GM21786 (cell line): ENCODE data around the gene CPED1.
"Not testable (repeated sequence)": the region's sequence is repeated elsewhere in the genome, so short reads cannot be mapped to it uniquely, and the experiment has no call there.

Experiments
- ATAC-seq: cut with Tn5 transposase; IDR thresholded peaks from one replicate; pipeline ENCODE4 v1.9.1; 2021; ENCODE audit not compliant: unreplicated experiment

CPED1 gene

DNA sequence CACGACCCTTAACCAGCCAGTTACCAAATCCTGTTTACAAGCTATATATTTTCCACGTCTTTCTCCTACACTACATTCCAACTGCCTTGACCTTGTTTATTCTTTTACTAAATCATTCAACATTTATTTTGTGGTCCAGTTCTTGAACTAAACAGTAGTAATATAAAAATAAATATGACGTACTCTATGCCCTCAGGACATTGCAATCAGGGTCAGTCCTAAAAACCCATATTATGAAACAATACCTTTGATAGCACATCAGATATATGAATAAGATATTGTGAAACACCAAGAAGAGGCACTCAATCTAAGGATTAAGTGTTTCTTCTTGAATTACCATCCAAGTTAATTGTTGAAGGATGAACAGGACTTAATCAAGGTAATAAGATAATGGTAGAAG, 287.8 kb downstream of the CPED1 start:
- no peak for ATAC-seq

DNA sequence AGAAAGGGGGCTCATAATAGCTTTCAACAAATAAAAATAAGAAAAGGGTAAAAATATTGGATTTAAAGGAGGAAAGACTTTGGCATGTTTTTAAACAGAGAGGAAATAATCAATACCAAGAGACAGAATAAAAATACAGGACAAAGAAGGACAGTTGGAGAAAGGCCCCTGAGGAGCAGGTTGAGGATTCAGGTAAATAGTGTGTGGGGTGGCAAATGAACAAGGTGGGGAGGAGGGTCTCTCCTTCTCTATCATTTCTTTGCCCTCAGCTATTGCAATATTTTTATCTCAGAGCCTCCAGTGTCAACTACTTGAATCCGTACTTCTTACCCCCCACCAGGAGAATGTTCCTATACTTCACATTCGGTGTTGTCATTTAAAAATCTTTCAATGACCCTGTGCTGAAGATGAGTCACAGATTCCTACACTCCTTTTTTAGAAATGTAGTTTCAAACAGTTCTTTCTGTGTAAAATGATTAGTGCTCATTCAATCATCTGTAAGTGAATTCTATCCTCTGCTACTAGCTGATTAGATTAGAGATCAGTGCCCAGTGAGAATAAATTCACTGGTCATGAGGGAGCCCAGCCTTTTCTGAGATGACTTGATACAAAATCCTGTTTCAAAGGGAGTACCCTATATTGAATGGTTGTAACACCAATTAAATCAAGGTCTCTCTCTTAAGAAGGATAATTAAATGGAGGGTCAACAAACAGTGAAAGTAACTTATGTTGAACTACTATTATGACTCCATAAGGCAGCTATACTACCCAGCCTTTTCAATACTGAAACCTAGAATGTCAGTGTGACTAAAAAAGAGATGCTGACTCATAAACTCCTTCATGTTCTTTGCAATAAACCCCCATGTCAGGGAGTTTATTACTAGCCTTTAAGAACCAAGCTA, 289.9 kb downstream of the CPED1 start:
- peak; percentile 99 for ATAC-seq

DNA sequence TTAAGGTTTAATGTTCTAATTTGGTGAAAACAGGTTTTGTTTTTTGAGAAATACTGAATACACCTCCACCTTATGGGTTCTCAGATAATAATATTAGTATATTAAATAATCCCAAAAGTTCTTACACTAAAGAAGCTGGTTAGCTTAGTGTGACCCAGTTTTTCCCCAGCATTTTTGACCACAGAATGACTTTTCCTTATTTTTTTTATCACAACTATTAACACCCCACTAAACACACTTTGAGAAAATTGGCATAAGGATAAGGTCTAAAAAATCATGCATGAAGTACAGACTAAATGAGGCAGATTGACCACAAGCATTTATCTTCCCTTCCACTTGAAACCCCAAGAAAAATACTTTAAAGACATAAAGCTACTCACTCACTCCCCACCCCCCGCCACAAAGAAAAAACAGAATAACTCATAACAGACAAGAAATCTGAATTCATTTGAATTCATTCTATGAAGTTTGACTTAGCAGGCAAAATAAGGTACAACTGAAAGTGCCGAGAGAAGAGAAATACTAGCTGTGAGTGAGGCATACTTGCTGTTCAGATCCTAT, 290.6 kb downstream of the CPED1 start:
- ATAC-seq, result no peak

DNA sequence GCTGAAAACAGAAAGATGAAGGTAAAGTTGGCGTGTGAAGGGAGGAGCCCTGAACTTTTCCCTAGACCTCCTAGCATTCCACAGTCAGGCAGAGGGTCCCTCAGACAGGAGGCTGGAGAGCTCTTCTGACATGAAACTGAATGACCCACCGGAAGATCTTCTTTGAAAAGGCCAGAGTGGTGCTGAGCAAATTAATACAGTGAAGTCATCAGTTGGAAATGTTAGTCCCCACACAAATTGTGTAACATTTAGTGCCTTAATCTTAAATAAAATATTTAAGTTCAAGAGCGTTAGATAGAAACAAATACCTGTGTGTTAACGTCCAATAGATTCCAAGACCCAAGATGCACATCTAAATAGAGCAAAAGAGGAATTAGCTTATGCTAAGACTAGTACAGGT, 291.3 kb downstream of the CPED1 start:
- no peak for ATAC-seq

DNA sequence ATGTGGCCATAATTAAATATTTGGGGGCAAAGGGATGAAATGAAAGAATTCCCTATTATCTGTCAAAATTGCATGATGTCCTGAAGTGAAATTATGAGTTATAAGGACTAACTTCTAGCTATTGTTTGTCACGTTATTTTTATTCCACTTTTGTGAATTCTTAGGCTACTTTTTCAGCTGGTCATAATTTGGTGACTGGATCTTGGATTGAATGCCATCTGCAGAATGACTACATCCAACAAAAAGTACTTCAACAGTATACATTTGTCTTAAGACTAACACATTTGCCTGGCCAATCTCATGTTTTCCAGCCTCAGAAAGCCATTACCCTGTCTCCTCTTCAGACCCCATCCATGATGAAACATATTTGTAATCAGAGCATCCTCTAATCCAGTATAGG, 292.1 kb downstream of the CPED1 start:
- no peak for ATAC-seq

DNA sequence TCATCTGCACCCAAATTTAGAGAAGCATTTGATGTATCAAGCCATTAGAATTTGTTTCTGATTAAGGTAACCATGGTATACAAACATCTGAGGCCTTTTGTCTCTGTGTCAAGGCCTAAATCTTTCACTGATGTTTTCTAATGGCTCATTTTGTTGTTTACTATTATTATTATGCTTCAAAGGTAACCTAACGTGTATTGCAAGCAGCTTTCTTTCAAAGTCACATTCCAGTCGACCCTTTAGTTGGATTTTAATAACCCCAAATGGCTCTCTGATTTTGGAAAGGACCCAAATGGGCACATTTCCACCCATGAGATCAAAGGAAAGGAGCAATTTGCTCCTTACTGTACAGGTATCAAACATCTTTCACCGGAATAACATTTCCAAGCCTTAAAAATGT, 293.6 kb downstream of the CPED1 start:
- ATAC-seq, result no peak

DNA sequence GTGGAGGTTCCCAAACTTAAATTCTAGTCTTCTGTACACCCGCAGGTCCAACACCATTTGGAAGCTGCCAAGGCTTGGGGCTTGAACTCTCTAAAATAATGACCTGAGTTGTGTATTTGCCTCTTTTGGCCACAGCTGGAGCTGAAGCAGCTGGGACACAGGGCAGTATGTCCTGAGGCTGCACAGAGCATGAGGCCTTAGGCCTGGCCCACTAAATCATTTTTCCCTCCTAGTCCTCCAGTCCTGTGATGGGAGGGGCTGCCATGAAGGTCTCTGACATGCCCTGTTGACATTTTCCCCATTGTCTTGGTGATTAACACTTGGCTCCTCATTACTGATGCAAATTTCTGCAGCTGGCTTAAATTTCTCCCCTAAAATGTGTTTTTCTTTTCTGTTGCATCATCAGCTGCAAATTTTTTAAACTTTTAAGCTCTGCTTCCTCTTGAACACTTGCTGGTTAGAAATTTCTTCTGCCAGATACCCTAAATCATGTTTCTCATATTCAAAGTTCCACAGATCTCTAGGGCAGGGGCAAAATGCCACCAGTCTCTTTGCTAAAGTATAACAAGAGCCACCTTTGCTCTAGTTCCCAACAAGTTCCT, 296.7 kb downstream of the CPED1 start:
- ATAC-seq, result no peak

DNA sequence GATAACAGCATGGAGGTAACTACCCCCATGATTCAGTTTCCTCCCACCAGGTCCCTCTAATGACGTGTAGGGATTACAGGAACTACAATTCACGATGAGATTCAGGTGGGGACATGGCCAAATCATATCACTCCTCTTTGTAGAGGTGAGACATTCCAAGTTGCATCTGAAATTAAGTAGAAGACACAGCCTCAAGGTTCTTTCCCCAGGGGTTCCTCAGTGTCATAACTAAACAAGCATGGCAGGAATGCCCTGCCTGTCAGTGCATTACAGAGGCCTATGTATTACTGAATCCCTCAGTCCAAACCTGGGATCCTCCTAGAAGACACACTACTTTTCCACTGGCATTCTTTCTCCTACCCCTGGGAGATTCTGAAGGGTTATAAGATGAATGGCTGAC, 297.7 kb downstream of the CPED1 start:
- ATAC-seq, result no peak

DNA sequence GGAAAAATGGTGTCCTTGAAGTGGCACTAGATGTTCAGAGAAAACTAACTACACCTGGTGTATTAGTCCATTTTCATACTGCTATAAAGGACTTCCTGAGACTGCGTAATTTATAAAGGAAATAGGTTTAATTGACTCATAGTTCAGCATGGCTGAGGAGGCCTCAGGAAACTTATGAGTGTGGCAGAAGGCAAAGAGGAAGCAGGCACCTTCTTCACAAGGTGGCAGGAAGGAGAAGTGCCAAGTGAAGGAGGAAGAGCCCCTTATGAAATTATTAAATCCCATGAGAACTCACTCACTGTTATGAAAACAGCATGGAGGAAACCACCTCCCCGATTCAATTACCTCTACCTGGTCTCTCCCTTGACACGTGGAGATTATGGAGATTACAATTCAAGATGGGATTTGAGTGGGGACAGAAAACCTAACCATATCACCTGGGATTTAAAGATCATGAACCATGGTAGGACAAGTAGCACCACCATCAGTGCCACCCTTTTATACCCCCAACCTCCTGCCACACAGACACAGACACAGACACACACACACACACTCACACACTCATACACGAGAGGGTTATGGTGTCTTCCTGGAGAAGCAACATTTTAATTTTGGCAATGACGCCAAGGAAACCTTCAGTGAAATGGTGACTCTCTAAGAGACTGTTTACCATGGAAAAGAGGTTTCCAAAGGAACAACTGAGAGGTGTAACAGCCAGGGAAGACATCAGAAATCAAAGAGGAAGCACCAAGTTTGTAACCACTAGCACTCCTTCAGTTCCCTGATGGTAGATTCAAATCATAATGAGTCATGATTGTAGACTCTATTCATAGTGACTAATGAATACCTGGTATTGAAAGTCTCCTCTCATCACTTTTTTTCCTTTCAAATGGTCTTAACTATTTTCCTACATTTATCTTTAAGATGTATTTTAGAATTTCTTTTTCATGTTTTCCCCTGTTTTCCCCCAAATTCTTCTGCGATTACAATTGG, 298.5 kb downstream of the CPED1 start:
- ATAC-seq, result no peak

DNA sequence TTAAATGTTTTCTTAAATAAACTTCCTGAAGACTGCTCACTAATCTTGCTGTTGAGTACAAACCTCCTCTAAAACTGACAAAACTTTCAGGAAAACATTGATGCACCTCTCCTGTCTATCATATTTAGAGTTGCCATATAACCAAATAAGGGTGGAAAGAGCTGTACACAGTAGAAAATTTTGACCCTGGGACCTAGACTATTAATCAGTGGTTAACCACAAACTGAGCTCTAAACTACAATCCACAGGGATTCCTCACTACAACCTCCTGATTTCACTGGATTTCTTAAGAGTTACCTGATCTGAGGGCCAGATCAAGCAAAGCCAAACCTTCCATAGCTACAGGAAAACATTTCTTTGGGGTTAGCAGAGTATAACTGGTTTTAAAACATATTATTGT, 300.4 kb downstream of the CPED1 start:
- no peak for ATAC-seq

DNA sequence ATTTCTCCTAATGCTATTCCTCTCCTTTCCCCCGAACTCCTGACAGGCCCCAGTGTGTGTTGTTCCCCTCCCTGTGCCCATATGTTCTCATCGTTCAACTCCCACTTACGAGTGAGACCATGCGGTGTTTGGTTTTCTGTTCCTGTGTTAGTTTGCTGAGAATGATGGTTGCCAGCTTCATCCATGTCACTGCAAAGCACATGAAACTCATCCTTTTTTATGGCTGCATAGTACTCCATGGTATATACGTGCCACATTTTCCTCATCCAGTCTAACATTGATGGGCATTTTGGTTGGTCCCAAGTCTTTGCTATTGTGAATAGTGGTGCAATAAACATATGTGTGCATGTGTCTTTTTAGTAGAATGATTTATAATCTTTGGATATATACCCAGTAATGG, 301.4 kb downstream of the CPED1 start:
- ATAC-seq, result not testable (repeated sequence)

DNA sequence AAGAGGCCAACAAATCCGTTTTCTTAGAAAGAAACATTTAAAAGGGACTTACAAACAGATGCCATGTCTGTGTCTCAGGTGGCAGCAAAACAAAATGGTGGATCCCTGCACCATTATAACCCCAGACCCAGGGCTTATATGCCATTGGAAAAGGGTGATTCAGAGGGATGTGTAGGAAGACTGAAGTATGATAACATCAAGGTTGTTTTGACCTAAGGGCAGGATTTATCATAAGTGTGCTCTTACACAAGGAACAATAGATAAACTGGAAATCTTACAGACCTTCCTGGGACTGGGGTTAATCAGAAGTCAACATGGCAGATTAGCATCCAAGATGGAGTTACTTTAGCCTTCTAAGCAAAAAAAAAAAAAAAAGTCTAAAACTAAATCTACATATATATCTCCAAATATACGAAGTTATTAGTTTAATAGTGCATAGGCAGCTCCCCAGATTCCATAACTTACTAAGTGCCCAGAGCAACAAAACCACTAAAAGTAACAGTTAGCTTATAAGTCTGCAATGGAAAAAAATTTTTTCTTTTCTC, 306.0 kb downstream of the CPED1 start:
- ATAC-seq, result no peak

DNA sequence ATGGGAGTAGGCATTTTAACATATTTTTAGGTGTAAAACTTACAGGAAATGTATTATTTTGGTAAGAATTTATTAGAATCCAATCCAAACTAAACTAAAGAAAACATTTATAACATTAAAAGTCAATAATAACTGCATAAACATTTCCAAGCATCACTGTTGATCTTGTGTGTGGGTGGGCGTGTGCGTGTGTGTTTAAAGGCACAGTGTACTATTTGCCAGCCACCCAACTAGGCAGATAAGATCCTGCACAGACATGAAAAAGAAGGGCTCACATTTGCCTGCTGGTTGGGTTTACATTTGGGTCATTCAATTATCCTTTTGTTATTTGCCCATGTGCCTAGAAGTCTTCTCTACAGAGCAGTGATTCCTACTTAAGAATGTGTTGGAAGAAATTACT, 309.3 kb downstream of the CPED1 start:
- ATAC-seq, result no peak

DNA sequence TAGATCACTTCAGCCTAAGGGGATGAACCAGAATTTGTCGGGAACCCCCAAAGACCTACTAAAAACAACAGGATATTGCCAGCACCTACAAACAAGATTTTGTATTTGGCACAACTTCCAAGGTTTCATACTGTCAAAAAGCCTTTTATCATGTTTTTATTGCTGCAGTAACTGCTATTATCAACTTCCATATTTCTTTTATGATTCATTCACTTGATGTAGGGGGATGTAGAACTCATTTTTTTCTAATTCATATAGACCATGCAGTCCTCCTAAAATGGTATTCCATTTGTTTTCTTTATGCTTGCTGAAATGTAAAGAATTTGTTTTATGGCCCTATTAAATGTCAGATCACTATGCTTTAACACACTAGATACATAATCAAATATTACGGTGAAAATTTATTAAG, 310.3 kb downstream of the CPED1 start:
- no peak for ATAC-seq

DNA sequence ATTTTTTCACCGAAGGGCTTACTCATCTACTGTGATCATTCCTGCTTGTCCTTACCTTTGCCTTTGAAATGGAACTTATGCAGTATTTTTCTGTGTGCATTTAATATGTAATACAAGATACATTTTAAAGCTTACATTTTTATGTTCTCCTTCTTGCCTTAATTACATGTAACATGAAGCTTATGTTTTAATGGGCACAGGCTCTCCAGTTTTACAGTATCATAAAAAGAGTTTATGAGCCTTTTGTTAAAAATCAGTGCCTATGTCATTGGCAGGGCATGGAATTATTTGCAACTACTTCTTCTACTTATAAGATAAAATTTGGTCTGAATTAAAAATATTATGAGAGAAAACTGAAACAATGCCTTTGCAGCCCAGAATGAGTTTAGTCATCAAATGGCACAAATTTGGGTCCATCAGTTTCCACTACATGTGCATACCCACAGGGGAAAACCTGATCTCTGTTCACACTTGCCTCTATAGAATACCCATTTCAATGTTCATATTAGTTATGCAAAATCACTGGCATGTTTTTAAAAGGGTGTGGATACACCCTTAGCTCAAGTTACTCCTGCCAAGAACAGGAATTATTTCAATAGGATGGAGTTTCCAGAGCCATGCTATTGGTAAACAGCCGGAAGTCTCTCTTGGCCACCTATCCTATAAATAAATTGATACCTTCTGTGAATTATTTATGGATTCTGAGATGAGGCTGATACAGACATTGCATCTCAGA, 312.3 kb downstream of the CPED1 start:
- no peak for ATAC-seq

DNA sequence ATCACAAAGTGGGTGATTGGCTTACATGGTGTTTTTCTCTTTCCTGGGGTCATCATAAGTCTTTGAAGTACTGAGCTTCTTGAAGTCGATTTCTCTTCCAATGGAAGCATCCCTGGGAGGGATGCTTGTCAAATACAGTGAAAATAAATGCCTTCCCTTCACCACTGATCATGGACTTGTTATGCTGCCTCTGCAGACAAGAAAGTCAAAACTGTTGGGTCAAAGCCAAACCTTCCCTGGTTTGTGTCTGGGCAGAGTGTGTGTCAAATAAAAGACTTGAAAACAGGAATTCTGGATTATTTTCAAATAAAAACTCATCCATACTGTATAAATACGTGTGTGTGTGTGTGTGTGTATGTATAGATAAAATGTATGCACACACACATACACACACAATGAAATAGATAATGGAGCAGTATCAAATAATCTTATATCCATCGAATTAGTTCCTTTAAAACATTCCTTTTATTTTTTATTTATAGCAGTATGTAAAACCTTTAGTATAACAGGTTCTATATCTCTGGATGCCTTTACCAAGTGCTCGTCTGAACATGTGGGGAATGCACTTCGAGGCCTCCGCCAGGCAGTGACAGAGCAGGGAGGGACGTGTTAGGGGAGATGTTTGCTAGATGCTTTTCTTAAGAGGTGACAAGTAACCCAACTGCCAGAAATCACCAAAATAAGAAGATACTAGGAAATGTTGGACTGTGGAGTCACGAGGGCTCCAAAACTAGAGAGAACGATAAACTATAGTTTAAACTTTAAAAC, 313.1 kb downstream of the CPED1 start:
- ATAC-seq, result no peak

DNA sequence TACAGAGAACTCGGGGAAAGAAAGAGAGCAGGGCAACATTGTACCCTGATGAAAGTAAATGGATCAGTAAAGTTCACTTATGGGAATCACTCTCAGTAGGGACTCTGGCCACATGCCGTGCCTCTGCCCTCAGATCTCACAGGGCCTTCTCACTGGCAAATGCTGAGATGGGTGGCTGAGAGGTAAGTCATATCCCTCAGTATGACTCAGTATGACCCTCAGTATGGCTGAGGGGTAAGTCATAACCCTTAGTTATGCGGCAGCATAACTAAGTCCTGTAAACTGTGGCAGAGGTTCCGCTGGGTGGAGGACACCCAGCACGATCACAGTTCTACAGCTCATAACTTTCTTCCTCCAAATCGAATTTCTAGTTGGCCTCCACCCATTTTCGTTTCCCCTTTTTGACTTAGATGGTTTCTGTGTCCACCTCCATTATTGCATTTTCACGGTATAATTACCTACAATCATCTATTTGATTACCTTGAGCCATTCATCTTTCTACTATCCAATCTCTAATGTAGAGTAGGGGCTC, 313.8 kb downstream of the CPED1 start:
- peak; percentile 96 for ATAC-seq

DNA sequence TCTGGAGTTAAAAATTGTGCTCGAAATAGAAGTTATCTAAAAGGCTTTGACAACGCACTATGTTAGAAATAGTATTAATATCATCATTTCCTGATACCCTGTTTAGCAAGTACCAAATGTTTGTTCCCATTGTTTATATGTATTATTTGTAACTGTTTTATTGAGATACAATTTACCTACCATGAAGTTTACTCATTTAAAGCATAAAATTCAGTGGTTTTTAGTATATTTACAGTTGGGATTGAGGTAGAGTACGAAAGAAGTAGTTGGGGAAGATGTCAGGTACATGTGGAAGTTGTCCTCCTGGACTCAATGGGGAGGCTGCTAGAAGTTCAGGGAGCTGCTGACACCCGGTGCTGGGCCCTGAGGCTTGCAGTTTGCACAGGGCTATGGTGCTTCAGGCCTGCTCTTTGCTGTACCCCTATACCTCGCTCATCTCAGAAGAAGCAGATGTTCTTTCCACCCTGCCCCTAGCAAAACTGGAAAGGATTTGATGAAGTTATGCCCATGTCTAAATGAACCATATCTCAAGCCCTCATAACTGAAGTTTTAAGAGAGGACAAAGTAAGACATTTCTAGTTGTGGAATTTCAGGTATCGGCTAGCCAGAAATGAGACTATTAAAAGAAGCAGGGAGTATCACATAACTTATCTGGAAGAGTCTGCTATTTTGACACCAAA, 315.1 kb downstream of the CPED1 start:
- ATAC-seq, result no peak
